ENCODE measurements around the gene ANP32A.

DNA sequence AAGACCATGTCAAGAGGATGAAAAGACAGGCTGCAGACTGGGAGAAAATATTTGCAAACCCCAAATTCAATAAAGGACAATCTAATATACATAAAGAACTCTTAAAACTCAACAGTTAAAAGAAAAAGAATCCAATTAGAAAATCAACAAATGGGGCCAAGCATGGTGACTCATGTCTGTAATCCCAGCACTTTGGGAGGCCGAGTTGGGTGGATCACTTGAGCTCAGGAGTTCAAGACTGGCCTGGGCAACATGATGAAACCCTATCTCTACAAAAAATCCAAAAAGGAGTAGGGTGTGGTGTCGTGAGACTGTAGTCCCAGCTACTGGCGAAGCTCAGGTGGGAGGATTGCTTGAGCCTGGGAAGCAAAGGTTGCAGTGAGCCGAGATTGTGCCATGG lies 57.6 kb downstream of the ANP32A start:
- TF ChIP-seq SIN3A (IDR thresholded peaks at IDR 0.05; ENCODE audit: borderline replicate concordance, insufficient read depth, low read length) (no peak), REST (IDR thresholded peaks at IDR 0.05; ENCODE audit: insufficient read depth in 1 of 2, low read depth in 2 of 2, low read length in 2 of 2) (no peak), TAF1 (IDR thresholded peaks at IDR 0.05; ENCODE audit: borderline replicate concordance, insufficient read depth, low read length) (no peak), POLR2AphosphoS5 (IDR thresholded peaks at IDR 0.05; ENCODE audit: low read depth, low read length) (no peak)
